Activated CD4-positive, alpha-beta T cell treated with anti-CD3 and anti-CD28 coated beads, Interleukin-2, amount 50 U/mL, for 24 hours (primary cell): Measurements from ENCODE around the gene UGT2B28.
"Not testable (repeated sequence)": the region's sequence is repeated elsewhere in the genome, so short reads cannot be mapped to it uniquely, and the experiment has no call there.

ENCODE experiments used
- DNase-seq, 2 donors: peaks; one replicate each; pipeline ENCODE4 v3.0.0-alpha.2; 2020; ENCODE audit warnings: low read depth in 1 of 2, low spot score in 1 of 2

The UGT2B28 gene

GRCh38 chr4:69343114-69343513, 62.8 kb downstream of the UGT2B28 start:
- not testable (repeated sequence) for DNase-seq

GRCh38 chr4:69343558-69344420, 63.5 kb downstream of the UGT2B28 start:
- DNase-seq = not testable (repeated sequence)
